Measurements from ENCODE around the gene MRPS17. TPM values are rescaled to one million over a fixed set of nuclear protein-coding genes. Genes with fewer than 3 reads are reported as not detected.

MRPS17 gene
- 15.5 and 16.9 TPM in 2 replicates for total RNA-seq

GRCh38 chr7:55951637-55952351 is at the start of gene MRPS17:
TSS of gene MRPS17 (plus strand) at chr7:55951877. CDS start at chr7:55953196, 1,319 bp downstream.

GRCh38 chr7:55964261-55965099 is 12.8 kb downstream of the MRPS17 start, which contains the start of gene NIPSNAP2:
TSS of gene NIPSNAP2 (plus strand) at chr7:55964585. CDS start at chr7:55964610, 25 bp downstream.

Other genes with a start within 250 kb of the MRPS17 start
- not detected in 2 replicates for gene SEPTIN14, start 89.1 kb upstream of the MRPS17 start, total RNA-seq
- gene ZNF713, start 64.4 kb upstream of the MRPS17 start, total RNA-seq: 1.4 and 4.2 TPM in 2 replicates
- gene NIPSNAP2, start 12.7 kb downstream of the MRPS17 start, total RNA-seq: 27.3 and 35.6 TPM in 2 replicates
- gene PSPH, start 99.6 kb downstream of the MRPS17 start, total RNA-seq: 22.1 and 24.3 TPM in 2 replicates
- gene CCT6A, start 99.9 kb downstream of the MRPS17 start, total RNA-seq: 178 and 183 TPM in 2 replicates
- 166 and 232 TPM in 2 replicates for gene SUMF2, start 112.4 kb downstream of the MRPS17 start, total RNA-seq
- 0.47 and 1.0 TPM in 2 replicates for gene PHKG1, start 141.1 kb downstream of the MRPS17 start, total RNA-seq
- 280 and 400 TPM in 2 replicates for gene CHCHD2, start 154.6 kb downstream of the MRPS17 start, total RNA-seq
- not detected in 2 replicates for gene NUPR2, start 164.5 kb downstream of the MRPS17 start, total RNA-seq